ENCODE results near the gene OXTR.

GRCh38 chr3:8760506-8760905, 8.9 kb downstream of the OXTR start:
- TF ChIP-seq CTCF (IDR thresholded peaks at IDR 0.05; ENCODE audit: poor library complexity, severe bottlenecking): no peak
- no peak for TF ChIP-seq EZH2 (IDR thresholded peaks at IDR 0.05; ENCODE audit: borderline replicate concordance, insufficient read depth, low read length, poor library complexity, severe bottlenecking)
- TF ChIP-seq POLR2AphosphoS5 (IDR thresholded peaks at IDR 0.05): no peak
- TF ChIP-seq TAF1 (IDR thresholded peaks at IDR 0.05; ENCODE audit: low read depth): no peak
- TF ChIP-seq REST (IDR thresholded peaks at IDR 0.05; ENCODE audit: borderline replicate concordance): no peak
- TF ChIP-seq MXI1 (conservative IDR thresholded peaks at IDR 0.05; ENCODE audit: poor library complexity, severe bottlenecking): no peak
